VCaP (cell line): ENCODE data around the gene NPTXR.

Experiments used
- H3K27ac ChIP-seq: fragments of 450-650 bp; 2 replicates; pipeline ENCODE4 v1.5.1; 2017
- TF ChIP-seq, protein P1 (sequence below): fragments of 450-650 bp; conservative IDR thresholded peaks from 2 replicates; pipeline ENCODE4 v1.5.1; 2017; ENCODE audit warnings: mild to moderate bottlenecking, moderate library complexity

Gene NPTXR

GRCh38 chr22:38843657-38844314, at the start of gene NPTXR:
Gene NPTXR (minus strand): TSS chr22:38844028.
- H3K27ac ChIP-seq: peak within 1 kb of the TSS; percentile 67
- TF ChIP-seq, protein P1, sequence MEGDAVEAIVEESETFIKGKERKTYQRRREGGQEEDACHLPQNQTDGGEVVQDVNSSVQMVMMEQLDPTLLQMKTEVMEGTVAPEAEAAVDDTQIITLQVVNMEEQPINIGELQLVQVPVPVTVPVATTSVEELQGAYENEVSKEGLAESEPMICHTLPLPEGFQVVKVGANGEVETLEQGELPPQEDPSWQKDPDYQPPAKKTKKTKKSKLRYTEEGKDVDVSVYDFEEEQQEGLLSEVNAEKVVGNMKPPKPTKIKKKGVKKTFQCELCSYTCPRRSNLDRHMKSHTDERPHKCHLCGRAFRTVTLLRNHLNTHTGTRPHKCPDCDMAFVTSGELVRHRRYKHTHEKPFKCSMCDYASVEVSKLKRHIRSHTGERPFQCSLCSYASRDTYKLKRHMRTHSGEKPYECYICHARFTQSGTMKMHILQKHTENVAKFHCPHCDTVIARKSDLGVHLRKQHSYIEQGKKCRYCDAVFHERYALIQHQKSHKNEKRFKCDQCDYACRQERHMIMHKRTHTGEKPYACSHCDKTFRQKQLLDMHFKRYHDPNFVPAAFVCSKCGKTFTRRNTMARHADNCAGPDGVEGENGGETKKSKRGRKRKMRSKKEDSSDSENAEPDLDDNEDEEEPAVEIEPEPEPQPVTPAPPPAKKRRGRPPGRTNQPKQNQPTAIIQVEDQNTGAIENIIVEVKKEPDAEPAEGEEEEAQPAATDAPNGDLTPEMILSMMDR: 0 out of 2 replicates have a peak, but pooled peaks have one; percentile 3

GRCh38 chr22:38891256-38891655, 47.4 kb upstream of the NPTXR start:
- TF ChIP-seq, protein P1: no peak
- no peak overlapping the region for H3K27ac ChIP-seq

DNA sequence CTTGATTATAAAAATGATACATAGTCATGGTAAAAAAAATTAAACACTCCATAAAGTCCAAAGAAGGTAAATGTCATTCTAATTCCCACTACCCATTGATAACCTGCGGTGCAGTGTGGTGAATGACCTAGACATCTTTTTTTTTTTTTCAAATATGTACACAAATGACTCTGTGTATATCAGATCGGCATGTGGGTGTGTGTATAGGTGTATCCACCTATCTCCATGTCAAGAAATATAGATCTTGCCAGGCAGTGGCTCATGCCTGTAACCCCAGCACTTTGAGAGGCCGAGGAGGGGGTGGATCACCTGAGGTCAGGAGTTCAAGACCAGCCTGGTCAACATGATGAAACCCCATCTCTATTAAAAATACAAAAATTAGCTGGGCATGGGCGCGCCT, 46.5 kb upstream of the NPTXR start:
- H3K27ac ChIP-seq: no peak overlapping the region
- TF ChIP-seq, protein P1: no peak

GRCh38 chr22:38886333-38886732, 42.5 kb upstream of the NPTXR start:
- H3K27ac ChIP-seq: no peak overlapping the region
- TF ChIP-seq, protein P1: no peak

DNA sequence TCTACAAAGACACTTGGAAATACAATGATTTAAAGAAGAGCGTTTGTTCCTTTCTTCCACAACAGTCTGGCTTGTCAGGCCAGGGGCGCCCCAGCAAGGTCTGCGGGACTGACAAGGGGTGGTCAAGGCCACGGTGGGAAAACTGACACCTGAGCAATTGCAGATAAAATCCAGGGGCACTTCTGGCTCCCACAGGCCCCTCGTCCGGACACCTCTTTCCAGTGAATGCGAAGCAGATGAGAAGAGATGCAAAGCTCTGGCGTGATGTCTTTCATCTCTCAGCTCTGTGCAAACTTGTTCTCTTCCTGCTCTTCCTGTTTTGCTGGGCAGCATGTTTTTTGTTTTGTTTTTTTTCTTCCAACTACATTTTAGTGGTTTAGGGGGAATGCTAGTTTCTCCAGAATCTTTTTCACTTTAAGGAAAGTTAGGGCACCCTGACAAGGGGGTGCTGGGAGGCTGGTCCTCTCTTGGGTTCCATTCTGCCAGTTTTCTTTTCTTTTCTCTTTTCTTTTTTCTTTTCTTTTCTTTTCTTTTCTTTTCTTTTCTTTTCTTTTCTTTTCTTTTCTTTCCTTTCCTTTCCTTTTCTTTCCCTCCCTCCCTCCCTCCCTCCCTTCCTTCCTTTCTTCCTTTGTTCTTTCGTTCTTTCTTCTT, 39.3 kb upstream of the NPTXR start:
- H3K27ac ChIP-seq: peak overlapping the region; percentile 45
- TF ChIP-seq, protein P1: no peak

DNA sequence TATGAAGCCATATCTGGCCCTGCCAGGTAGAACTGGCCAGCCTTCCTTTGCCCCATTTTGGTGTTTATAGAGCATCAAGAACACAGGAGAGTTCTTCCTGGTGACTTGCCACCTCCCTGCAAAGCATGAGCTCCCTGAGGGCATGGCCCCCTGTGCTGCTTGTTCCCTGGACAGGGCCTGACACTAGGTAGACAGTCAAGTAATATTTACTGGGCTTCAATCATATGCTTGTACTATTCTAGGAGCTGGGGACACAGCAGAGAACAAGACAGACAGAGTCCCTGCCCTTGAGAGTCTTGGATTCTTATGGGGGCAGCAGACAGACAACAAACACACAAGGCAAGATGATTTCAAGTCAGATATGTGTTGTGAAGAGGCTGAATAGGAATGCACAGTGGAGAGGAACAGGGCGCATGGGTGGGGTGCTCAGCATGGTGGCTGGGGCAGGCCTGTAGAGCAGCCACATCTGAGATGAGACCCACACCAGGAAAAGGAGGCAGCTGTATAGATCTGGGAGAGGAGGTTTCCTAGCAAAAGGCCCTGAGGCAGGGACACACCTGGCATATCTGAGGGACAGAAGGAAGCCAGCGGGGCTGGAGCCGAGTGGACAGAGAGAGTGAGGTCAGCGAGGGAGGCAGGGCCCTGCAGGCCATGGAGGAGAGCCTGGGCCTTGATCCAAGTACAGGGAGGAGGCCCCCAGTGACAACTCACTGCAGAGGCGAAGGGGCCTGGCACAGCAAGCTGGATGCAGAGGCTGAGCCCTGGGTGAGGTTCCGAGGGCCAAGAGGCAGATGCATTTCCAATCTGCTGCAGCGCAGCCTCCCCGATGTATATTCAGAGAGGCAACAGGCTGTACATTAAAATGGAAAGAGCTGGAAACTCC, 38.4 kb upstream of the NPTXR start:
- H3K27ac ChIP-seq: peak overlapping the region; percentile 45
- TF ChIP-seq, protein P1: no peak

DNA sequence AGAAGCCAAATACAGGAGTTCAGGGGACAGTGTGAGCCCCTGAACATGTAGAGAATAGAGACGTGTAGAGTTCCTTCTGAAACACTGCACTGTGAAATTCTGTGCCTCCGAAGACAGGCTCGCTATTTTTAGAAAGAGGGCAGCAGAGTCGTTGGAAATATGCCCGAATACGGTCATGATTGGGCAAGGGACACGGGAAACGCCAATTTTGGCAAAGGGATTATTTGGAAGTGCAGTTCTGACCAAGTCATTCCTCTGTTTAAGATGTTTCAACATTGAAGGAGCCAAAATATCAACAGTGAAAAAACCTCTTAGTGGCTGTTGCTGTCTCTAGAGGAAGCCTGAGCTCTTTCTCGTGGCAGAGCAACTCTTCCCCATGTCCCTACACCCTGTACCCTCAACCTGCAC, 37.6 kb upstream of the NPTXR start:
- peak overlapping the region; percentile 45 for H3K27ac ChIP-seq
- TF ChIP-seq, protein P1: no peak
